22Rv1 (cell line): ENCODE data around the gene GRHPR.
"Not testable (repeated sequence)": the region's sequence is repeated elsewhere in the genome, so short reads cannot be mapped to it uniquely, and the experiment has no call there.

Experiments used
- H3K27ac ChIP-seq: fragments of 450-650 bp; 2 replicates; pipeline ENCODE4 v1.5.1; 2017
- ZFX ChIP-seq: fragments of 450-650 bp; IDR thresholded peaks from 2 replicates; pipeline ENCODE4 v1.6.1; 2017; ENCODE audit warnings: antibody characterized with exemption, borderline replicate concordance
- TF ChIP-seq, protein P1 (sequence below): fragments of 450-650 bp; IDR thresholded peaks from 2 replicates; pipeline ENCODE4 v1.5.1; 2017; ENCODE audit warnings: mild to moderate bottlenecking

Gene GRHPR

DNA sequence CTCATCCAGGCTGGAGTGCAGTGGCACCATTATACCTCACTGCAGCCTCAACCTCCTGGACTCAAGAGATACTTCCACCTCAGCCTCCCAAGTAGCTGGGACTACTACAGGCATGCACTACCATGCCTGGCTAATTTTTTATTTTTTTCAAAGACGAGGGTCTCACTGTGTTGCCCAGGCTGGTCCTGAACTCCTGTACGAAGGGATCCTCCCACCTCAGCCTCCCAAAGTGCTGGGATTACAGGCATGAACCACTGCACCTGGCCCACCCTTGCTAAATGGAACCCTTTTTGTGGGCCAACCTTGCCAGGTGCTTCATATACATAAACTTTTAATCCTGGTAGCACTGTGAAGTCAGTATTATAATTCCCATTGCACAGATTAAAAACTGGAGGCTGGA, 1.0 kb downstream of the GRHPR start:
- TF ChIP-seq ZFX: no peak
- TF ChIP-seq, protein P1, sequence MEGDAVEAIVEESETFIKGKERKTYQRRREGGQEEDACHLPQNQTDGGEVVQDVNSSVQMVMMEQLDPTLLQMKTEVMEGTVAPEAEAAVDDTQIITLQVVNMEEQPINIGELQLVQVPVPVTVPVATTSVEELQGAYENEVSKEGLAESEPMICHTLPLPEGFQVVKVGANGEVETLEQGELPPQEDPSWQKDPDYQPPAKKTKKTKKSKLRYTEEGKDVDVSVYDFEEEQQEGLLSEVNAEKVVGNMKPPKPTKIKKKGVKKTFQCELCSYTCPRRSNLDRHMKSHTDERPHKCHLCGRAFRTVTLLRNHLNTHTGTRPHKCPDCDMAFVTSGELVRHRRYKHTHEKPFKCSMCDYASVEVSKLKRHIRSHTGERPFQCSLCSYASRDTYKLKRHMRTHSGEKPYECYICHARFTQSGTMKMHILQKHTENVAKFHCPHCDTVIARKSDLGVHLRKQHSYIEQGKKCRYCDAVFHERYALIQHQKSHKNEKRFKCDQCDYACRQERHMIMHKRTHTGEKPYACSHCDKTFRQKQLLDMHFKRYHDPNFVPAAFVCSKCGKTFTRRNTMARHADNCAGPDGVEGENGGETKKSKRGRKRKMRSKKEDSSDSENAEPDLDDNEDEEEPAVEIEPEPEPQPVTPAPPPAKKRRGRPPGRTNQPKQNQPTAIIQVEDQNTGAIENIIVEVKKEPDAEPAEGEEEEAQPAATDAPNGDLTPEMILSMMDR: no peak

DNA sequence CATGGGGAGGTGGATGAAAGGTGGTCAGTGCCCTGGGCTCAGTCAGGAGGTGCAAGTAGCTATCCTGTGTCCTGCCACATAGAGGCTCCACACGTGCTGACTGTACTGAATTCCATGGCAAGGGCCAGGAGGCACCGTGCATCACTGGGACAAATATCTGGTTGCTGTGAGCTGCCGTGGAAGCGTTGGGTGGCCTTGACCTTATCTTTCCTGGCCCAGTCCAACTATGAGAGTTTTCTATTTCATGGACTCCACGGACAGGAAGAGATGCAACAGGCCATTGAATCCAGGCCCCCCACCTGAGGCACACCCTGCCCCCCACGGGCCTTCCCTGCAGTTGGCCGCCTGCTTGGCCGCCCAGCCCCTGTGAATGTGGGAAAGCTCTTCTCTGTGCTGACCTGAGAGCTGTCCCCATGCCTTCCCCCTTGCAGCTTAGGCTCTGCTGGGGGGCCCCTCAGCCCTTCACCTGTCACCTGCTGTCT, 1.7 kb downstream of the GRHPR start:
- TF ChIP-seq, protein P1: no peak
- peak overlapping the region; percentile 78; the same call in 1 of the 2 replicates for H3K27ac ChIP-seq

More for the DNA sequence above, 1.0 kb downstream of the GRHPR start:
- H3K27ac ChIP-seq: peak overlapping the region; percentile 78

DNA sequence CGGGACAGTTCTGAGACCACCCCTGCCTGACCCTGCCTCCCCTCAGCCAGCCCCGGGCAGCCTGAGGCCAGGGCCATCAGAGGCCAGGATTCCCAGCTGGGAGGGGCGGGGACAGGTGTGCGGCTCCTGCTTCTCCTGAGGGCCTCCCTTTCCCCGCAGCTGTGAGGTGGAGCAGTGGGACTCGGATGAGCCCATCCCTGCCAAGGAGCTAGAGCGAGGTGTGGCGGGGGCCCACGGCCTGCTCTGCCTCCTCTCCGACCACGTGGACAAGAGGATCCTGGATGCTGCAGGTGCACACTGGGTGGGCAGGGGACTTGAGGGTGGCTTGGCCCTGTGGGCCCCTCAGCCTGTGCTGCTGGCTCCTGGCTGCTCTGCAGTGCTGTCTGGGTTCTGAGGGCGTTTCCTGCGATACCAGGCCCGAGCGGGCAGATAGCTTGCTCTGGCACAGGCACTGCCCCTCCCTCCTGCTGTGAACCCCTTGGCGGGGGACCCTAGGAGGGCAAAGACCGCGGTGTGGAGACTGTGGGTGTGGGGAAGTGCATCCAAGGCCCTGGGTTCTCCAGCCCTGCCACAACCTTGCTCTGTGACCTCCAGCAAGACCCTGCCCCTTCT, 2.3 kb downstream of the GRHPR start:
- no peak overlapping the region for H3K27ac ChIP-seq

DNA sequence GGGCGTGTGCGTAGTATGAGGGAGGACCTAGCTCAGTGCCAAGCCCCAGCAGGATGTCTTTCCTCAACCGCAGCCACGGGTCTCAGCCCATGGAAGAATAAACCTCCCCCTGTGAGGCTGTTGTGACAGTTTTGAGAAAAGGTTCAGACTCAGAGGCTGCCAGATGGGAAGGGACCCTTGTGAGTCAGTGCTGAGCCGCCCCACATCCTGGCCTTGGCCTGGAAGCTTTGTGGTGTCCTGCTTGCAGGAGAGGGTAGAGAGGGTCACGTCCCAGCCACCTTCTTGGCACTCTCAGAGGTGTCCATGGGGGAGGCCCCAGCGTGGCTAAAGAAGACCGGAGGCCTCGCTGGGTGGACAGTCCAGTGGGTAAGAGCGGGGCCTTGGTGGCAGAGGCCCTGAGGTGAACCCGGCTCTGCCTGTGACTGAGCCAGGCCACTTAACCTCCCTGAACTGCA, 2.8 kb downstream of the GRHPR start:
- TF ChIP-seq ZFX: no peak
- TF ChIP-seq, protein P1: no peak

More for the DNA sequence above, 2.3 kb downstream of the GRHPR start:
- TF ChIP-seq, protein P1: no peak
- TF ChIP-seq ZFX: no peak

DNA sequence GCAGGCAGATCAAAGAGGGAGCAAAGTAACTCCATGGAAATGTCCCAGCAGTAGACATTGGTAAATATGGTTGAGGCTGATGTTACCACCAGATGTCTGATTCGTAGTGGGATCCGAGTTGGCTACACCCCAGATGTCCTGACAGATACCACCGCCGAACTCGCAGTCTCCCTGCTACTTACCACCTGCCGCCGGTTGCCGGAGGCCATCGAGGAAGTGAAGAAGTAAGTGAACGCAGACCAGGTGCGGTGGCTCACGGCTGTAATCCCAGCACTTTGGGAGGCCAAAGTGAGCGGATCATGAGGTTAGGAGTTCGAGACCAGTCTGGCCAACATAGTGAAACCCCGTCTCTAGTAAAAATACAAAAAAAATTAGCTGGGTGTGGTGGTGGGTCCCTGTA, 3.9 kb downstream of the GRHPR start:
- H3K27ac ChIP-seq: not testable (repeated sequence)

More for the DNA sequence above, 2.8 kb downstream of the GRHPR start:
- H3K27ac ChIP-seq: no peak overlapping the region

DNA sequence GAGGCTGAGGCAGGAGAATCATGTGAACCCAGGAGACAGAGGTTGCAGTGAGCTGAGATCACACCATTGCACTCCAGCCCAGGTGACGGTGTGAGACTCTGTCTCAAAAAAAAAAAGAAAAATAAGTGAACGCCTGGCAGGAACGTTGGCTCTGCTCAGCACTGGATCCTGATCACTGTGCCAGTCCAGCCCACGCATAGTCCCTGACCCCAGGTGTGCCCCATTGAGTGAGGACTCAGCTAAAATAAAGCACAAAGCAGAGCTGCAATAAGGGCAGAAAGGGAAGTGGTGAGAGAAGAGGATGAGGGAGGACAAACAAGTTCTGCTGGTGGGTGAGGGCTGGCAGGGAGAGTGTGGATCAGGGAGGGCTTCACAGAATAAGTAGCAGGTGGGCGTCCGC, 4.3 kb downstream of the GRHPR start:
- H3K27ac ChIP-seq: no peak overlapping the region
- no peak for TF ChIP-seq ZFX
- TF ChIP-seq, protein P1: no peak

DNA sequence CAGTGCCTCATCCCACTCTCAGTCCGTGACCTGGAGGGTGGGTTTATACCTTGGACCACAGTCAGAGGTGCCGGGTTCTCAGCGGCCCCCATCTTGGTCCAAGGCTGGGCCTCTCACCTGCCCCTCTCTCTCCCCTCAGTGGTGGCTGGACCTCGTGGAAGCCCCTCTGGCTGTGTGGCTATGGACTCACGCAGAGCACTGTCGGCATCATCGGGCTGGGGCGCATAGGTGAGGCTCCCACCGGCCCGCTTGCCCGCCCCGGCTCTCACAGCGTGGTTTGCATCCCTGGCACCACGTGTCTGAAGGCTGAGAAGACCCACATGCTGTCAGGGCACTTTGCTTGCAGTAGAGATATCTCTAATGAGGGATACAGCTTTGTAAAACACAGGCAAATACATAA, 5.8 kb downstream of the GRHPR start:
- H3K27ac ChIP-seq: no peak overlapping the region
- TF ChIP-seq, protein P1: no peak
- no peak for TF ChIP-seq ZFX
